ENCODE results near the gene F10. TPM values are rescaled to one million over a fixed set of nuclear protein-coding genes. Genes with fewer than 3 reads are reported as not detected.

The F10 gene
- total and polyA plus RNA-seq, 2 donors (not counting 3 experiments of a cell fraction or from before 2014, with no cell fraction given) = 0.25 TPM; not detected in 1

- no TSS peak for BruUV-seq (replicated peaks)
- H3K9ac ChIP-seq (replicated peaks; ENCODE audit: extremely low read depth, insufficient read depth, low read length) = no peak overlapping the region
- H3K27me3 ChIP-seq (ENCODE audit: control insufficient read depth in 2 of 2, insufficient read depth in 2 of 2, low read length in 2 of 2) = peaks cover 2 to 9% of the 10 kb centered on the region in 2 experiments
- H3K4me2 ChIP-seq (ENCODE audit: insufficient read depth, low read length) = no peak overlapping the region
- H3K9me3 ChIP-seq (replicated peaks; ENCODE audit: control insufficient read depth, insufficient read depth, low read length) = no peaks in the 10 kb centered on the region
- dilution Hi-C loops (cut with MboI; ENCODE audit: extremely low pct_ligation_motif_present, low sequenced_read_pairs) = no loop called here
- no peaks in the 10 kb centered on the region for H3K79me2 ChIP-seq (ENCODE audit: control insufficient read depth, insufficient read depth, low read length)
- peaks cover 6% of the 10 kb centered on the region for H3K4me1 ChIP-seq (ENCODE audit: control insufficient read depth, extremely low read depth, insufficient read depth, low read length)
- ChIA-PET POLR2A (no interaction called here), CTCF (no interaction called here)
- FAIRE-seq = no peak
- H2AFZ ChIP-seq (ENCODE audit: low read depth, low read length) = no peak overlapping the region
- H3K27ac ChIP-seq (ENCODE audit: insufficient read depth, low read depth, low read length) = no peak overlapping the region
- H3K4me3 ChIP-seq (replicated peaks in 1 of 3; ENCODE audit: insufficient read depth in 1 of 3, low read depth in 1 of 3, low read length in 3 of 3) = no peak overlapping the region
- TF ChIP-seq CTCF (IDR thresholded peaks at IDR 0.05; ENCODE audit: extremely low read depth in 1 of 2, insufficient read depth in 1 of 2, low read depth in 1 of 2, low read length in 2 of 2) = no peak
- no peak for TF ChIP-seq POLR2A (IDR thresholded peaks at IDR 0.05; ENCODE audit: low read depth, low read length)
- no peak for TF ChIP-seq POLR2AphosphoS5 (IDR thresholded peaks at IDR 0.05; ENCODE audit: insufficient read depth, low read depth, low read length)
- TF ChIP-seq MAX (IDR thresholded peaks at IDR 0.05; ENCODE audit: insufficient read depth, insufficient read length) = no peak
- no peak for TF ChIP-seq EZH2 (IDR thresholded peaks at IDR 0.05; ENCODE audit: borderline replicate concordance, low read depth, low read length, severe bottlenecking)
- no peak for TF ChIP-seq FOS (IDR thresholded peaks at IDR 0.05; ENCODE audit: borderline replicate concordance, insufficient read depth, low read length)
- TF ChIP-seq JUN (IDR thresholded peaks at IDR 0.05; ENCODE audit: borderline replicate concordance, insufficient read depth, insufficient read length, low read depth) = no peak
- no peak for TF ChIP-seq MYC (IDR thresholded peaks at IDR 0.05; ENCODE audit: low read depth, low read length)
- no peak for TF ChIP-seq GATA2 (IDR thresholded peaks at IDR 0.05; ENCODE audit: insufficient read depth, insufficient read length, low read depth, low read length)
- DNase-seq (ENCODE audit: low read depth, low spot score) = no peak
- intact Hi-C loops (cut with micrococcal nuclease) = no loop called here
- H3K36me3 ChIP-seq (ENCODE audit: control insufficient read depth in 2 of 2, extremely low read depth in 1 of 2, insufficient read depth in 2 of 2, low read length in 2 of 2) = no peaks in the 10 kb centered on the region
- H3K9me1 ChIP-seq (replicated peaks; ENCODE audit: control insufficient read depth, extremely low read depth, insufficient read depth, low read length) = no peaks in the 10 kb centered on the region
- no peaks in the 10 kb centered on the region for H4K20me1 ChIP-seq (replicated peaks; ENCODE audit: control insufficient read depth, extremely low read depth, insufficient read depth, low read length)
Measured at GRCh38 chr13:113155982-113156655, 33.5 kb downstream of the F10 start.

All from endothelial cell of umbilical vein (primary cell).